Measurements from ENCODE around the gene ADAM12.
A peak's percentile ranks its signal among the peaks of the same experiment; 100 is the strongest.

Gene ADAM12

DNA sequence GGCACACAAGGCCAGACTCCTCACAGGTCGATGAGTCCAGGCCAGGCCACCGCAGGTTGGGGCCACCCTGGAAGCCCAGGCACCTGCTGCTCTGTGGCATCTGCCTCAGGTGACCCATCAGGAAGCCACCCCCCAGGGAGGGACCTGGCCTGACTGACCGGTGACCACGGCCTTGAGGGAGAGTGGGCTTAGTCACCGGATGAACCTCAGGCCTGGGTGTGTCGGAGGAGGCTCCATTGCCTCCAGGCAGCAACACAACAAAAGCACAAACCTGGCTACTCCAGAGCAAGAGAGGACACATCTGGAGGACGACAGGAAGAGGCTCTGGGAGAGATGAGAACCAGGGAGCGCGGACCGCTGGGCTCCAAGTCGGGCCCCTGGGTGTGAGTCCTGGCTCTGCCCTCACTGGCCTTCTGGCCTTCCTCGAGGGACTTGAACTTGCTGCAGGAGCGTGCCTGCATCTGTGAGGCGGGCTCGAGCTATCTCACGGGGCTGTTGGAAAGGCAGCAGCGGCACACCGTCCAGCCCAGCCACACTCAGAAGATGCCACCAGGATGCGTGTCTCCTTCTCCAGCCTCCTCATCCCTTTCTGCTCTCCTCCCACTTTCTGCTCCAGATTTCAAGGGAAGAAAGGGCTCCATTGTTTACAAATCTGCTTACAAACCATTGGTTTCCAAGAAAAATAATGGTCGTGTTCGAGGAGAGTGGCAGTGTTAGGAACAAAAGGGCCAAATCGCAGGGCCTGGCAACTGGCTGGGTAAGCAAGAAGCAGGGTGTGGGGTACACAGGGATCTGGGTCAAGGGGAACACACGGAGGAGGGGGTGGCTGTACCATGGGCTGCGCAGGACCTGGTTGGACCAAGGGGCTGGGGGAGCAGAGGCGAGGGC lies 152.9 kb downstream of the ADAM12 start:
- no peak for DNase-seq

DNA sequence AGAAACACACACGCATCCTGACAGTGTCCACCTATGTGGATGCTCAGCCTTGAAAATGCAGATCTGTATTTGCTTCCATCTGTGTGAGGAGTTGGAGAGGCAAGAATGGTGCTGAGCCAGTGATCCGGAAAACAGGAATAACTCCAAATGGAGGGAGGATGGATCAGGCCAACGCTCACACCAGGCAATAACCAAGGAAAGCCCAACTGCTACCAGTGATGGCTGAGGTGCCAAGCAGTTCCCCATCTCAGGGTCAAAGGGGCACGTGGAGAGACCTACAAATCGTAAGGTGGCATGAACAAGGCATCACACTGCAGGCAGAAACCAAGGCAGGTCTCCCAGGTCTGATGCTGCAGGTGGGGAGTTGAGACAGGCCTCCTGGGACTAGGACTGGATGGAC lies 153.6 kb downstream of the ADAM12 start:
- DNase-seq, result no peak

DNA sequence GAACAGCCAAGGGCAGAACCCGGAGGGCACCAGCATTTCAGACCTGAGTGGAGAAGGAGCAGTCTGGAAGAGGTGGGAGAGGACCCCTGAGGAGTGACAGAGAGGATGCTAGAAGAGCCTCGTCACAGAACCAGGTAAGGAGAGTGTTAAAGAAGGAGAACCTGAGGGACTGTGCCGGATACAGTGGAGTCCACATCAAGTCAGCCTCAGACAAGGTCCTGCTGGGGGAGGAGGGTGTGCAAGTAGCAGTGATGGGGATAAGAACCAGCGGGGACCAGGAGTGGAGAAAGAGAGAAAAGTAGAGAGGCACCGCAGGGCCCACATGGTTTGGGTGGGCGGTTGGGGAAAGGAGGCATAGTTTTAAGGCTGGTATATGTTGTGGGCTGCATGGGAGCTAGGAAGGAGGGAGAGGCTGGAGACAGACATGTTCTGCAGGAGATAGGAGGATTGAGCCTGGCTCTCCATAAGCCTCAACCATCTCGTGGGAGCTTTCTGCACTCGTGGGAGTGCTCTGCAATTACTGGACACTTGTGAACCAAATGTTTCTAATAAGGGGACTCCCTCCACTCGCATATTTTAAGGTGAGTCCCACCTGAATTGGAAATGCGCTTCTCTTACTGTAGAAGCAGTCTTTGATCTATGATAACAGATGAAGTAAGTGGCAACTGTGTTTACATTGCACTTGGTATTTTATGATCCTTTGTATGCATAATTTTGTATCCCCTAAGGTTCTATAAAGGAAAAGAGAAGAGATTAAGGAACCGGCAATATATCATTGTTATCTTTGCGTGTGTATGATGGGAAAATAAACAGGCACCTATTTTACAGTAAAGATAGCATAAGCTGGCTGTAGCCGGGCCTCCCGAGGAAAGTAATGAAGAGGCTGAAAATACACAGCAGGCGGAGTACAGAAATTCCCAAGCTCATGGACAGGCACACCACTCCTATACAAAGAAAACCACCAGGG lies 154.8 kb downstream of the ADAM12 start:
- no peak for DNase-seq

DNA sequence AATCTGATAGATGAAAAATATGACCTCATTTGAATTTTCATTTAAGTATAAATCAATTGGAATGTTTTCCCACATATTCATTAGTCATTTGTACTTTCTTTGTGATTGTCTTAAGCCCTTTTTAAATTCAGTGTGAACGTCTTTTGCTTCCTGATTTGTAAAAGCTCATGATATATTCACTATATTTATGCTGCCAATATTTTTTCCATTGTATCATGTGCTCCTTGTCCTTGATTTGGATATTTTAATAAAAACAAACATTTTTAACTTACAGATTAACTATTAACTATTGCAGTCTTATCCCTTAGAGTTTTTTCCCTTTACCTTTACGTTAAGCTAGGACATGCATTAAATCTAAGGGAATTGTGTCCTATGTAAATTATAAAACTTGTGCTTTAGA lies 157.7 kb downstream of the ADAM12 start:
- no peak for DNase-seq

DNA sequence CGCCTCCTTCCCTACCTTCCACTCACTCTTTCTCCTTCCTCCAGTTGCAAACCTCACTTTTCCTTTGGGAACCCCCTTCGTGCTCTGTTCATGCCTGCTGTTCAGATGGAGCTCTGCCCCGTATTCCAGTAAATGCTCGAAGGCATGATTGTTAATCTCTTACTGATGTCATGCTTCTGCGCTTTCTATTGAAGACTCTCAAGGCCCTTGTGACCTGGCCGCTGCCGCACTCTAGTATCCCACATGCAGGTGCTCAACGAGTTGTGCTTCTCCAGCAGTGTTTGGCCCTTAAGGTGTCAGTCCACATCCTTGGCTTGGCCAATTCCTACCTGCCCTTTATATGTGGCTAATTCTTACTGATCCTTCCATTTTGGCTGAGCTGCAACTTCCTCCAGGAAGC lies 158.6 kb downstream of the ADAM12 start:
- no peak for DNase-seq

DNA sequence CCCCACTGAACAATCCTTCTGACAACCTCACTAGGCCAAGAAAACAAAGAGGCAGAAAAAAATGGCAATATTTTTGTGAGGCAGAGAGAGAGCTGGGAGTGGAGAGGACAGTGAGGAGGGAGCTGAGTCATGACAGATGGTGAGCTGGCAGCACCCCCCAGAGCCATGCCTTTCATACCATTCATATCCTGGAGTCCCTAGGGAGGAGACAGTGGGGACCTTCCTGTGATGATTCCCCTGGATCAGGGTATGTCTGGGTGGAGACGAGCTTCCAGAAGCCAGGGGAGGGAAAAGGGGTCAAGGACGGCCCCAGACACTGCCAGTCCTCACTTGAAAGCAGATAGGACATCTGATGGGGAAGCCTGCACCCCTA lies 160.5 kb downstream of the ADAM12 start:
- DNase-seq, result no peak

DNA sequence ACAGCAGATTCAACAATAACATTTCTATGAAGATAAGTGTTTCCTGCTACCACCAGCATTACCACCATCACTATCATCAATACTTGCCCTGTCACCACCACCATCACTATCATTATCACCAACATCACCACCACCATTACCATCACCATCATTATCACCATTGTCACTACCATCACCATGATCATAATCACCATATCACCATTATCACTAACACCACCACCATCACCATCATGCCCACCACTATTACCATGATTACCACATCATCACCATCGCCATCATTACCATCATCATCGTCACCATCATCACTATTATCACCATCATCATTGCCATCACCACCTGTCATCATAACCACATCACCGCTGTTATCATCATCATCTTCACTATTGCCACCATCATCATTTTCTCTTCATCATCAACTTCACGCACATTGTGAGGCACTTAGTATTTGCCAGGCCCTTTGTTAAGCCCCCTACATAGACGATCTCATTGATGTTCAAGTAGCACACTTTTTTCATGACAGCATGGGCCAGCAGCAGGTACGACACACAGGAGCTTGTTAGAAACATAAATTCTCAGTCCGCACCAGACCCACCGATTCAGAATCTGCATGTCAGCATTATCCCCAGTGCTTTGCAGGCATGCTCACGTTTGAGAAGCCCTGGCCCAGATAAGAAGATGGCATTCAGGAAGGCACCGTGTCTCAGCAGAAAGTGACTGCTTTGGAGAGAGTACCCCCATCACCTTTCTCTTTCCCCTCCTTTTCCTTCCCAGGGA lies 161.1 kb downstream of the ADAM12 start:
- no peak for DNase-seq

DNA sequence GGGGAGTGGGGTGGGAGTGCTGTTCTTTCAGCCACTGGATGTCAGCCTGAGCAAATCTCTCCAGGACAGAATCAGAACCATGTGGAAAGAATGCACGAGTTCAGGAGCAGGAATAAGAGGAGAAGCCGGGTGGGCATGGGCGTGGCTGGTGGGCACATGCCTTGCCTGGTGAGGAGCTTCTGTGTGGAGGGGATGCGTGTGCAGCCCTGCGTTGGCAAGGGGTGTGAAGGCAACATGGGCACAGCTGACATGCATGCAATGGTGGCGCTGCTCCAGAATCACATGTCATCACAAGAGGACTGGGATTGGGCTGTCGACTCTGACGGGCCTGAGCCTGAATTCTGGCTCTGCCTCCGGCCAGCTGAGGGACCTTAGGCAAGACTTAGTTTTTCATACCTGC lies 162.1 kb downstream of the ADAM12 start:
- no peak for DNase-seq

DNA sequence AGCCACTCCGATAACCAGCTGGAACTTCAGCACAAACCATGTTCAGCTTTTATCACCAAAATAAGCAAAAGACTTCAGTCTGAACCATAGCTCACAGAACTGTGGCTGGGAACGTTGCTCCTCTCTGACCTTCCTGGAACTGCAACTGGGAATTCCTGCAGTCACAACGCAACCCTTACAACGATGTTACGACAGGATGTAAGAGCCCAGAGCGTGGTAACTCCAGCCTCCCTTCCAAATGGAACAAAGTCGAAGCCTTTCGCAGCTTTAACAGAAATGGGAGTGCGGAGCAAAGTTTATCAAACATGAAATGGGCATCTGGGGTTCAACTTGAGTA lies 162.6 kb downstream of the ADAM12 start:
- no peak for DNase-seq

DNA sequence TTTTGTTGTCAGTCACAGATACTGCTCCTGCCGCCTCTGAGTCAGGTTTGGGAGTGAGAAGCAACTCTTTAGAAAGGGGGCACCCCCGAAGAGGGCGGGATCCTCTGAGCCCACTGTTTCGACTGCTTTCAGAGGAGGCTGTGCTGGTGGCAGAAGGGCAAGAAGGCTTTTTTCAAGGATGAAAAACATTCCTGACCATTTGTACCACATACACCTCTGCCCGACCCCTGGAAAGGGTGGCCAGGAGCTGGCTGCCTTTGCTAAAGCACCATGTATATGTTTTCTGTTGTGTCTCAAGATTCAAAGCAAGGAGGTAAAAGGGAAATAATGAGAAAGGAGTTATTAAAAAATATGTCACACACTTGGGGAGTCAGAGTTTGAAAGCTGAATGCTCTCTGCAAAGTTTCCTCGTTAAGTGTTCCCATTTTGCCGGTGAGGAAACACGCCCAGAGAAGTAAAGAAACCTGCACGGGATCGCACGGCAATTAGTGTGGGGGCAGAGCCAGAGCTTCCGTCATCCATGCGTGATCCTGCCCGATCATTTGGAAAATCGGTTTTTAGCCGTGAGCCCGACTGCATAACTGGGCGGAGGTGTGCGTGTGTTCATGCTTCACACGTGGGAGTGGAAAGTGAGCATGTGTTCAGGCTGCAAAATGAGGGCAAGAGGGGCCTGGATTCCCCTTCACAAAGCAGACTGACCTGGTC lies 163.2 kb downstream of the ADAM12 start:
- peak; percentile 26 for DNase-seq

DNA sequence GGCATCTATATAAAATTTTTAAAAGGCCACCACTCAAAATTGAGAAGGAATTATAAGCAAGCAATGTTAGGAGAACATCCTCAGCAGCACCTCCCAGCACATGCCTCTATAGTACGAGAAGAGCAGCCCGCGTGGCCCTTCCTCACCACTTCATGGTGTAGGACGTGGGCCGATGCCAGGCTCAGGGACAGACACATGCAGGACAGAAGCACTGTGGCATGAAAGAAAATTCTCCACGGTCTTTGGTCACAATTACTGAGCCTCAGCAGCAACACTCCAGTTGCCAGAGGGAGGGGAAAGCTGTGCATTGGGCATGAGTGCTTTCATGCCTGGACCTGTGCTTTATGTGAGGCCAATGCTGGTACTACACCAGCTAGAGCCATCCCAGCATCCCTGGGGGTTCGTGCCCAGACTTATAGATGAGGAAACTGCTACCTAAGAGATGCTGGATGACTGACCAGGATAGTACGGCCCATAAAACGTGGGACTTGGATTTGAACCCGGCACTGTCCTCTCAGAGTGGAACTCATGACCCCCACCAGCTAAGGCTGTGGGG lies 164.7 kb downstream of the ADAM12 start:
- no peak for DNase-seq

DNA sequence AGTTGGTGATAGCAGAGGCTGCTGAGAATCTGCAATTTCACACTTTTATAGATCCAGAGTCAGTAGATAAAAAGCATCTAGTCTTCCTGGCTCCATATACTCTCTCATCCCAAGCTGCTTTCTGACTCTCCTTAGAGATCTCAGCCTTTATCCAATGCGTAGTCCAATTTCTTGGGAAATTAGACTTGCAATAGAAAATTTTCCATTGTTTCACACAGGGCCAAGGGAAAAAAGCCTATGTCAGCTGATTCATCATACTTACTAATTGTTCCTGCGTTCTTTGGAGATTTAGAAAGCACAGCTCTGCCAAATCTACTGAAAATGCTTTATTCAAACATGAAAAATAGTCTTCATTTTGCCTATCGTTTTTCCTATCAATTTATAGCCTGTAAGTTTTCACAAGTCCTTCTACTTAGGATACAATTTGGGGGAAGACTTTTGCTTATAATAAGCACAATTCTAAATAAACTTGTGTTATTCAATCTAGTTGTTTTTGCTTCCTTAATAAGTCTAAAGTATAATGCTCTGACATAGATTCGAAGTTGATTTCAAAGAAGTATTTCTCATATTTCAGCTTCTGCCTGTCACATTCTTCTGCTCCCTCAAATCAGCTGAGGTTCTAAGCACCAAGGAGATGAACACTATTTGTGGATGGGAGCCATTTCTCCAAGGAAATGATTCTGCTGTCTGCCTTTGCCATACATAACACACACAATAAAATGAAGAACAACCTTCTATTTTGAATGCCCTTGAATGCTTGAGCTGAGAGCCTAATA lies 165.4 kb downstream of the ADAM12 start:
- DNase-seq, result no peak

DNA sequence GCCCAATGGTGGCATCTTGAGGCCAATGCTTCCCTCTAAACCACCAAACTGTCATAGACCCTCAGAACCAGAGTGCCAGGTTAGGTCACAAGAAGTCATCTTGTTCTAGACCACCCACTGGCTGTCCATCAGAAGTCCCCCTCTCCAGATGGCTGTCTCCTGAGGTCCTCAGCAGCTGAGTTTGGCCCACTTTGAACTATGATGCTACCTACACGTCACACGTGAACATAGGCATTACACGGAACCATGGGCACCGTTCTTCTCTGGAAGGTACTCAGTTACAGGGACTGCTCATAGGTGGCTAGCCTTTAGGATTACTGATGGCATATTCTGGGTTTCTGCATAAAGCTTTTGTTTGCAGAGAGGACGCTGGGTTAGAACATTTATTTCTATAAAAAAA lies 166.4 kb downstream of the ADAM12 start:
- DNase-seq, result no peak

DNA sequence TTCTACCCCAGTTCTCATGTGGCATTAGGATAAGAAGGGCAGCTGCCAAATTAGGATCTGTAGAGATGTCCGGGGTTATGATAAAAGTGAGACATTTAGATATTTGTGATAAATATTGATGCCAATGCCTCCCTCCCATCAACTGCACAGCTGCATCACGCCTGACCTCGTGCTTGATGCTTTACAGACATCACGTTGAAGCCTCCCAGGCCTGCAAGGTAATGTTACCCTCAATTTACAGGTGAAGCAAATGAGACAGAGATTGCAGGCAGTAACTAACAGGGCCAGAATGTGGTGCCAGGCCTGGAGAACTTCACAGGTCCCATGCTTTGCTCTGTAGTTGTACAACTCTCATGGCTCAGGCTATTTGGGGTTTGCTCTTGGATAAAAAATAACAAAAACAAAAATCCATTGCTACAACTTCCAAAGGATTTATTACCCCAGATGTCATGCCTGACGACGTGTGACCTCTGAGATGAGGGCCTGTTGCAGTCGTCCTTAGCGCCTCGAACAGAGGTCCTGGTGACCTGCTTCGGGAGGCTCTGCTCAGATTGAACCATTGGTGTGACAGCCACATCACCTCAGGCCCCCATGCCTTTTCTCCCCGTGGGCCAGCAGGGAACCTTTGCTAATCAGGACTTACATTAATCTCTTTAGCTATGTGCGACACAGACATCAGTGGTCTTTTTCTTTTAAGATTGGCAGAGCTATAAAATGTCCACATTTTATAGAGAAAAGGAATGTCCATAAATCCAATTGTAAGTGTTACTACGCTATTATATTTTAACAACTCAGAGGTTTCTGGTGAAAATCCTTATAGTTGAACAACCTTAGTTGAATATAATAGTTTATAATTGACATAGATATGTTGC lies 169.3 kb downstream of the ADAM12 start:
- peak; percentile 25 for DNase-seq

DNA sequence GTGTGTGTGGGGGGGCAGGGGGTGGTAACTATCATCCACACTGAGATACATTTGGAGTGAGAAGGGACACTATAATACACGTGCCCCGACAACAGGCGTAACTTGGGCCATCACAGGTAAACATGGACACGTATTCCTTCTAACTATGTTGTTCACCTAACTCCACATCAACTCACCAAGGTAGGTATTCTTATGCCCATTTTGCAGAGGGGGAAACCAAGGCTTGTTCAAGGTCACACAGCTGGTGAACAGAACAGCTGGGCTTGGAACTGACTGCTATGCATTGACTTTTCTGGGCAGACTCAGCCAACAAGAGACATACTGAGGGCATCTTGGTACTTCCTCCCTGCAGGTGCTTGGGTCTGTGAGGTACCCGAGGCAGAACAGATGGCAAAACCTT lies 170.1 kb downstream of the ADAM12 start:
- DNase-seq, result no peak

DNA sequence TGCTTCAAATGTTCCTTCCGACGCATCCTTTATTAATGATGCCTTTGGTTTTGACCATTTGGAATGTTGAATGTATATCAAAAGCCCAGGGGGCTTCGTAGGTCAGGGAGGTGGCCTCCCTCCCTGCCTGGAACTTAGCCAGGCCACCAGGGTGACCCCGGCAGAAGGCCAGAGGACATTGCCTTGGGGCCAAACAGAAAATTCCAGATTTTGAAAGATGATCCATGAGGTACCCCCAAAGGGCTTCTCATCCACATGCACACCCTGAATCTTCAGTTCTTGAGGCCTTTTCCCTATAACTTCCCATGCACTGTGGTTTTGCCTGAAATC lies 171.7 kb downstream of the ADAM12 start:
- no peak for DNase-seq

DNA sequence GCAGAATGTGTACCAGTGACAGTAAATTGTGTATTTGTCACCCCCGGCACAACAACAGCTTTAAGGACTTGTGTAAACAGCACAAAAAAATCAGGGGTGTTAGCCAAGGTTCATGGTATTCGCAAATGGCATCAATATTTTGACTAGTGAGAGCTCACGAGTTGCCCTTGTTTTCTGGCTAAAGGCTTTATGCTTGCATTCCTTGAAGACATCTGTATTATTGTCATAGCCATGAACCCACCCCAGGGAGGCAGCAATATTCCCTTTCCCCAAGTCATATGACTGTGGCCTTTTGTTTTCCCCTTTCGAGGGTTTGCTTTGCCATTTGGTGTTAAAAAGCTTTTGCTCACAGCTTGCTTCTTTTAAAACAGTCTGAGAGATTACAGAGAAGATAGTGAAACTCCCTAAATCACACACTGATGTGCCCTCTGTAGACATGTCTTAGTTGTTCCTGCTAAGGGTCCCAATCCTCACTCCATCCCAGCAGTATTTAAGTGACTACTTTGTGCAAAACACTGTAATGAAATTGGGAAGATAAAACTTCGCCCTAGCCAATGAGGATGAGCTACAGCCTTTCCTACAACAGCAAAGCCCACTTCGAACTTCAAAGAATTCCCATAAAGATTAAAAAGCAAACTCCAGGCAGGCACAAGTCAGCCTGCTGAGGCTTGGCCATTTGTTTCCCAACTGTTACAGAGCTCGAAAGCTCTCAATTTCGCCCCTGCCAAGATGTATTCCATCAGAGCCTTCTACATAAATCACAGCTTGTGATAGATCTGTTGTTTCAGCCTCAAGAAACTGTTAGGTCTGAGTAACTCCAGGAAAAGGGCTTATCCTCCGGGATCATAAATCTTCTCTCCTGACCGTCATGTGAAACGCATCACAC lies 172.3 kb downstream of the ADAM12 start:
- DNase-seq, result peak; percentile 44

DNA sequence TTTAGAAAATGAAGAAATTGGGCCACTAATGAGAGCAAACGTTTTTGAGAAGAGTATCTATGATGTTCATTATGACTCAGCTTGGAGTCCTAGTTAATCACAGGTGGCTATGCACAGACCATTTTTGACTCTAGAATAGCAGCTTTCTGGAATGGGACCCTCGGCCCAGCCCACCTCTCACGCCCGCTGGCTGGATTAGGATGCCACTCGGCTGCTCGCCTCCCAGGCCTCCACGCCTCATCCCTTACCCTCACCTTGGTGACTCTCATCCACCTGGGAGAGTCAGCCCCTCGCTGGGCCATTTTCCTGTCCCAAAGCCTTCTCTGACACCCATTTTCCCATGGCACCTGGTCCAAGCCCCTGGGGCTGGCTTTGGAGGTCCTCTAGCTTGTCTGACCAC lies 173.6 kb downstream of the ADAM12 start:
- no peak for DNase-seq

DNA sequence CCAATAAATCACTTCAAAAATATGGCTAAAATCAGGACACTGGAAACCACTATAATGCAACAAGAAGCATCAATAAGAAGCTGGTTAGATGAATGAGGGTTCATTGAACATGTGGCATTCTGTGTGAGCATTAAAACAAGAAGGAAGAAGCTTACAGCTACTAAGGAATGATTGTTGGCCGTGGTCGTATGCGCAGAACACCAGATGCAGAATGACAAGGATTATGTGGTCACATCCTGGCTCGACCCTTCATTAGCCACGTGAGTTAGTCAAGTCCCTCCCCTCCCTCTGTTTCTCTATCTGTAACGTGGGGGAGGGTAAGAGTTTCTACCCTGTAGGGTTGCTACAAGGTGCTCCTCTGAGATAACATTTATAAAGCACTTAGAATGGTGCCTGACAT lies 174.3 kb downstream of the ADAM12 start:
- no peak for DNase-seq
